Measurements from ENCODE around the gene NR2F2.

GRCh38 chr15:96356494-96357455, 26.3 kb downstream of the NR2F2 start:
- TF ChIP-seq, protein P1, sequence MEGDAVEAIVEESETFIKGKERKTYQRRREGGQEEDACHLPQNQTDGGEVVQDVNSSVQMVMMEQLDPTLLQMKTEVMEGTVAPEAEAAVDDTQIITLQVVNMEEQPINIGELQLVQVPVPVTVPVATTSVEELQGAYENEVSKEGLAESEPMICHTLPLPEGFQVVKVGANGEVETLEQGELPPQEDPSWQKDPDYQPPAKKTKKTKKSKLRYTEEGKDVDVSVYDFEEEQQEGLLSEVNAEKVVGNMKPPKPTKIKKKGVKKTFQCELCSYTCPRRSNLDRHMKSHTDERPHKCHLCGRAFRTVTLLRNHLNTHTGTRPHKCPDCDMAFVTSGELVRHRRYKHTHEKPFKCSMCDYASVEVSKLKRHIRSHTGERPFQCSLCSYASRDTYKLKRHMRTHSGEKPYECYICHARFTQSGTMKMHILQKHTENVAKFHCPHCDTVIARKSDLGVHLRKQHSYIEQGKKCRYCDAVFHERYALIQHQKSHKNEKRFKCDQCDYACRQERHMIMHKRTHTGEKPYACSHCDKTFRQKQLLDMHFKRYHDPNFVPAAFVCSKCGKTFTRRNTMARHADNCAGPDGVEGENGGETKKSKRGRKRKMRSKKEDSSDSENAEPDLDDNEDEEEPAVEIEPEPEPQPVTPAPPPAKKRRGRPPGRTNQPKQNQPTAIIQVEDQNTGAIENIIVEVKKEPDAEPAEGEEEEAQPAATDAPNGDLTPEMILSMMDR (IDR thresholded peaks at IDR 0.05; ENCODE audit: borderline replicate concordance, extremely low read depth, low read length, poor library complexity, severe bottlenecking), result no peak
- TF ChIP-seq EZH2 (IDR thresholded peaks at IDR 0.05; ENCODE audit: borderline replicate concordance, low read depth, low read length, severe bottlenecking), result no peak

All from DND-41 (cell line).